ENCODE measurements around the gene SCAMP1.
"Not testable (repeated sequence)": the region's sequence is repeated elsewhere in the genome, so short reads cannot be mapped to it uniquely, and the experiment has no call there.

Gene SCAMP1

DNA sequence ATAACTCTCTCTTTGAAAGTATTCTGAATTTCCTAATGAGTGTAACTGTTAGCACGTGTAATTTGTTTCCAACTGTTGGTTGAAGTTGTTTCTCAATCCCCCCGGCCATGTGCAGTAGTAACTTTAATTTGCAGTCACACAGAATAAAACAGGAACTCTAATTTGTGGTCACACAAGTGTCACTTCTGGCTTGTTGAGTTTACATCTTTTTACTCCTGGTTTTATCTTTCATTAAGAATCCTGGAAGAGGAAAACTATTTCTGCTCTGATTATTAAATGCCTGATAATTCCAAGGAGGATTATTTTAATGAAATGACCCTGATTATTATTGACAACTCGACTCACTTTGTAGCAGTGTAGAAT is 1.2 kb downstream of the SCAMP1 start:
- peak; percentile 89 for DNase-seq

DNA sequence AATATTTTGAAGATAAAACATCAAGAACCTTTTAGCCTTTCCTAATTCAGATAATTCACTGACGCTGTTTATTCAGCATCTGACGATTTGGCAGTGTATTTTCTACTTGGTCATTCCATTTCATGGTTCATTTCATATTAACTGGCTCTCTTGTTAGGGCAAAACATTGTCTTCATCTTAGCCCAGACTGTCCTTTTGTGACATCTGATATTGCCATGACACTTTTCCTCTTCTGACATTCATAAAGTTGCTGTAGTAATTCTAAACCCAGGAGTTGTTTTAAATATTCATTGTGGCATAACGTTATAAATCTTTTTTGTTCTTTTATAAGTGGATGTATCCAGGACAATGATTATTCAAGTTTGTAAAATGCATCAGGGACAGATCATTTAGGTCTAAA is 1.8 kb downstream of the SCAMP1 start:
- DNase-seq, result no peak

DNA sequence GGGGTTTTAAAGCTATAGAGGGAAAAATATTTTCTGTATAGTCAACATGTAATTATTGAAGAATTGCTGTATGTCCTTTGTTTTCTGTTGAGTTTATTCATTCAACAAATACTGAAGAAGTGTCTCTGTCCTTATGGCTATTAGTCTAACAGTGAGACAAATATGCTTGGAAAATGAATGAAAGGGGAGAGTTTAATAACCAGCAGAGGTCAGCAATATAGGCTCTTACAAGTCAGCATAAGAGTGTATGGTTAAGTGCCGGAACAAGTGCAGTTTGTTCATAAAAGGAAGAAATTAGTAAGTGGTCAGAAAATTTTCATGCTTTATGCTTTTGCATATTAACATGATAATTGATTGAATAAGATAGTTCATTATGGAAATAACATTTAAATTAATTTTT is 3.6 kb downstream of the SCAMP1 start:
- DNase-seq, result no peak

DNA sequence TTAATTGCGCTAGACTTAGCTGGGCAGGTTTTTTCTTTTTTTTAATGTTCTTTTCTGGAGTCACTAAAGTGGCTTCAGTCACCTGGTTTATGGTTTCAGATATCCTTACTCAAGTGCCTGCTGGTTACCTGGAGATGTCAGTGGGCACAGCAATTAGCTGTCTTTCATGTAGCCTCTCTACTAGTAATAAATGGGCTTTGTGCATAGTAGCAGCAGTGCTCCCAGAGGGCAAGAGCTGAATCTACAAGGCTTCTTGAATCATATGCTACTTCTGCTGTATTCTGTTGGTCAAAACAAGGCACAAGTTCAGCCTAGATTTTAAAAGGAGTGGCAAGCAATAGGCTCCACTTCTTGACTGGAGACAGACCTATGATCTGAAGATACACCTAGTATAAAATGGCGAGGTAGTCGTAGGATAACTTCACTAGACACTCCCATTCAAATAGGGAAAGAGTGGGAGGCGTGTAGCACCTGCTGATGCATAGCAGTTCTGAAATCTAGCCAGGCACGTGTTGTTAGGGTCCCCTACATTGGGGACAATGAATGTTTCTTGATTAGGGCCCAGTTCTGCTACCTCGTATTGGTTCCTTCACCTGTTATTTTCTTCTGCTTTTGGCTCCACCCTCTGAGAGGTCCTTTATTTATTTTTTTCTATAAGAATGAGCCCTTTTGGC is 7.0 kb downstream of the SCAMP1 start:
- no peak for DNase-seq

DNA sequence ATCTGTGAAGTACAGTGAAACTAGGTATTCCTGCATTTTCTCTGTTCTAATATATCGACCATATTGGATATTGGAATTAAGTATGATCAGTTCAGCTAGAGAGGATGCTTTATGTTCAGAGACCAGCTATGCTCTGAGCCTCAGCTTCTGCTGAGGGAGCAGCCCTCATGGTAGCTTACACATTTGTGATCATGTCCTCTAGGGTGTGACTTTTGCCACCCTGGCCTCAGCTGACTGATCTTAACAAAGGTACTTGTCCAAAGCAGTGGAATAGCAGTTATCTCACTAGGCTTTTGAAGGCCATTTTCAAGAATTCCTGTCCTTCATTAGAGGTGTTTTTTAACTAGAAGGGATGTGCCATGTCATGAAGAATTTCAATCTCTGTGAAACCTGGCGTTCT is 9.3 kb downstream of the SCAMP1 start:
- DNase-seq, result no peak

DNA sequence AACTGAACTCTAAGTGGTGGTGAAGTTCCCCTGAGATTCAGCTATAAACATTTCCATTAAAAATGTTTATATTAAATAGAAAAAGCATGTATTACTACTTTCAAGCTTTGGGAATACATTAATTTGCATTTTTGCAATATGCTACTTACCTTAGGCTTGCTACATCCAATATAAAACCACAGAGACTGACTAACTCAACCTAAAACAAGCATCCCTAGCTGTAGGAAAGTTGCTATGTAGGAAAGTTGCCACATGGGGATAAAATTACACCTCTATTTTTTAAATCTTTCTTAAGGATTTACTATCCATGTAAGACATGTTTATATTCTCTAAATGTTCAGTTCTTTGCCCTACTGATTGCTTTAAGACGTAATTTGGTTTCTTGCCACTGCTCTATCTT is 12.8 kb downstream of the SCAMP1 start:
- DNase-seq, result no peak

DNA sequence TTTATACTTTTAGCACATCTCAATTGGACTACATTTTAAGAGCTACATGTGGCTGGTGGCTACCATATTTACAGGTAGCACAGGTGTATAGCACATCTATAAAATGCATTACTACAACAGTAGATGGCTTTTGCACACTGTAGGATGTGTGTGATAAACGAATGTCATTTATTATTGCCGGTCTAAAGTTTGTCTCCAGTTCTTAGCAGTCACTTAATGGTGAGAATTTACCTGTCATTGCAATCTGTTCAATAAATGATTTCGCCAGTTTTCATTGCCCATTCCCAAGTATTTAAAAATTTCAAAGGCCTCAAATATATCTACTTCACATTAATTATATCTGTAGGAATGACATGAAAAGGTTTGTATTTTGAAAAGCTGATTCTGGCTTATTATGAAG is 15.9 kb downstream of the SCAMP1 start:
- DNase-seq, result no peak

DNA sequence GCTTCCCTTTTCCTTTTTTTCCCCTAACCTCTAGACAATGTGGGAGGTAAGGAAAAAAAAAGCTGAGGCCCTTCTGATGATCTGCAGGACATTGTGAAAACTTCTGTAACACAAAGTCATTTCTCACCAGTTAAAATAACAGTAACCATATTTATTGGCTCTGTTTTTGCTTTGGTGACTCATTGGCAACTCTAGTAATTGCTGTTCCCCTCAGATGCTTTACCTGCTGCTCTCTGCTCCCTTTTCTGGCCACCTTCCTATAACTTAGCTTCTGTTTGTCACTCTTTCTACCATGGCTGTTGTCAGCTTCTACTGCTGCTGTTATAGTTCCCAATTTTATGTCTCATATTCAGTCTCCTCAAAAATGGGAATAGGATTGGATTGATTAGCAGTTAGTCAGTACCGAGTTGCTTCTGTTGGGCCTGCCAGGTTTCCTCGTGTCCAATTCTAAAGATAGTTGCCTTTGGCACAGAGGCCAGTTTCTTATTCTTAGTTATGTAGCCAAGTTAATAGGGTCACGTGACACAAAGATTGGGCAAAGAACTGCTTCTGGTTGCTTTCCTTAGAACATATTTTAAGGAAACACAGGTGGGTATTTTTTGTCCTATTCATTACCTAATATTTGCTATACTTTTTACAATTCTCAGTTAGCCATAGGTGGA is 16.8 kb downstream of the SCAMP1 start:
- DNase-seq, result no peak

DNA sequence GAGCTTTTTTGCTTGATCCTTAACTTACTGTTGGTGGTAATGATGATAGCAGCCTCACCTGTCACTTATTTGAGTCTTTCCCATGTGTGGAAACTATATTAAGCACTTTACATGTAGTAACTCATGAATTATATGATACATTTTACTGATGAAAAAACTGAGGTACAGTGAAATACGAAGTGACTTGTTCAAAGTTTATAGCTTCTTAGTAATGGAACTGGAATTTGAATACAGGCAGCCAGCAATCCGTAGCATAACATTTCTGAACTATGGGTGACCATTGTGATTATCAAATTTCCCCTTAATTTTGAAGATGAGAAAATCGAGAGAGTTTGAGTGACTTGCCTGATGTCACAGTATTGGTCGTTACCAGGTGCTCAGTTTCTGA is 17.3 kb downstream of the SCAMP1 start:
- no peak for DNase-seq

DNA sequence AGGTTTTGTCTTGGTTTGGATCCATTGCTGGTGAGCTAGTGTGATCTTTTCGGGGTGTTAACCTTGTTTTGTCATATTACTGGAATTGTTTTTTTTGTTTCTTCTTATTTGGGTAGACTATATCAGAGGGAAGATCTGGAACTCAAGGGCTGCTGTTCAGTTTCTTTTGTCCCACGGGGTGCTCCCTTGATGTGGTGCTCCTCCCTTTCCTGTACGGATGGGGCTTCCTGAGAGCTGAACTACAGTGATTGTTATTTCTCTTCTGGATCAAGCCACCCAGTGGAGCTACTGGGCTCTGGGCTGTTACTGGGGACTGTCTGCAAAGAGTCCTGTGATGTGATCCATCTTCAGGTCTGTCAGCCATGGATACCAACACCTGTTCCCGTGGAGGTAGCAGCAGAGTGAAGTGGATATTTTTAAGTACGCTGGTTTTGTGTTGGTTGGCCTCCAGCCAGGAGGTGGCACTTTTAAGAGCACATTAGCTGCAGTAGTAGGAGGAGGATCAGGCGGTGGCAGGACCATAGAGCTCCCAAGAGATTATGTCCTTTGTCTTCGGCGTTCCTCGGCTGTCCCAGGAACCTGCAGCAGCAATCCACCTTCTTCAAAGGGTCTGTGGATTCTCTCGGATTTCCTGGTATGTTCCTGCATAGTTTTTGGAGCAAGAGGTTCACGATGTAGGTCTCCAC is 27.2 kb downstream of the SCAMP1 start:
- no peak for DNase-seq

DNA sequence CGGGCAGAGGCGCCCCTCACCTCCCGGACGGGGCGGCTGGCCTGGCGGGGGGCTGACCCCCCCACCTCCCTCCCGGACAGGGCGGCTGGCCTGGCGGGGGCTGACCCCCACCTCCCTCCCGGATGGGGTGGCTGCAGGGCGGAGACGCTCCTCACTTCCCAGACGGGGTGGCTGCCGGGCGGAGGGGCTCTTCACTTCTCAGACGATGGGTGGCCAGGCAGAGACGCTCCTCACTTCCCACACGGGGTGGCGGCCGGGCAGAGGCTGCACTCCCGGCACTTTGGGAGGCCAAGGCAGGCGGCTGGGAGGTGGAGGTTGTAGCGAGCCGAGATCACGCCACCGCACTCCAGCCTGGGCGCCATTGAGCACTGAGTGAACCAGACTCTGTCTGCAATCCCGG is 30.9 kb downstream of the SCAMP1 start:
- DNase-seq, result not testable (repeated sequence)

DNA sequence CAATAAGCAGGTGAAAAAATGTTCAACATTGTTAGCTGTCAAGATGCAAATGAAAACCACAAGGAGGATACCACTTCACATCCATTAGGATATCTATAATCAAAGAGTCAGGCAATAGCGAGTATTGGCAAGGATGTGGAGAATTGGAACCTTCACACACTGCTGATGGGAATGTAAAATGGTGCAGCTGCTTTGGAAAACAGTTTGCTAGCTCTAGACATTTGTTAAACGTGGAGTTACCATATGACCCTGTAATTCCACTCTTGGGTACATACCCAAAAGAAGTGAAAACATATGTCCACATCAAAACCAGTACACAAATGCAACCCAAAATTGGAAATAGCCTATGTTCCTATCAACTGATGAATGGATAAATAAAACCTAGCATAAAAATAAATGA is 37.4 kb downstream of the SCAMP1 start:
- DNase-seq, result no peak

DNA sequence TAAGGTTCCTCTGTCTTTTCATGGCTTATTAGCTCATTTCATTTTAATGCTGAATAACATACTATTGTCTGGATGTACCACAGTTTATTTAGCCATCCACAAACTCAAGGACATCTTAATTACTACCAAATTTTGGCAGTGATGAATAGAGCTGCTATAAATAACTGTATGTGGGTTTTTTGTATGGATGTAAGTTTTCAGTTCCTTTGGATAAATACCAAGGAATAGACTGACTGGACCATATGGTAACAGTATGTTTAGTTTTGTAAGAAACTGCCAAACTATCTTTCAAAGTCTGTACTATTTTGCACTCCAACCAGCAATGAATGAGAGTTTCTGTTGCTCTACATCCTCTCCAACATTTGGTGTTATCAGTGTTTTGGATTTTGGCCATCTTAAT is 38.7 kb downstream of the SCAMP1 start:
- DNase-seq, result no peak

DNA sequence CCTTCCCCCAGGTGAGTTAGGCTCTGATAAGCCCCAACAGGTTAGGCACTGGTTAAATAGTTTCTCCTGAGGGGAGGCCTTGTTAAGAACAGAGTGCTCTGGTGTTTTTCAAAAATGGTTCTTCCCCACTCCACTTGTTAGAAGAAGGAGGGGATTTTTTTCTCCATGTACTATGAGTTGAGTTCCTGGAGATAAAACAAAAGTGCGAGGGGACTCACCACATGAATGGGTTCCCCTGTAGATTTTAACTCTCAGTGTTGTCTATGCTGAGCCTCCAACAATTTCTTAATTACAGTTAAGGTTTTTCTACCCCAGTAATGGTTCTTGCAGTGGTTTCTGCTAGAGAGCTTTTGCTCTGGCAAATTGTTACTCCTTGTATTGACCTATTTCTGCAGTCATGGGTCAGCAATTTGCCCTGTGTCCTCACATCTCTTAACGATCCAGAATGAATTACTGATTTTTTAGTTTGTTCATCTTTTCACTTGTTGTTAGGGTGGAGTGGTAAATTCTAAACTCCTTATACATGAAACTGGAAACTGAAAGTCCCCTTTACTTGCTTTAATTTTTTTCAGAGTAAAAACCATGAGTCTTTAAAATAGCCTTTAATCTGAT is 44.4 kb downstream of the SCAMP1 start:
- no peak for DNase-seq

DNA sequence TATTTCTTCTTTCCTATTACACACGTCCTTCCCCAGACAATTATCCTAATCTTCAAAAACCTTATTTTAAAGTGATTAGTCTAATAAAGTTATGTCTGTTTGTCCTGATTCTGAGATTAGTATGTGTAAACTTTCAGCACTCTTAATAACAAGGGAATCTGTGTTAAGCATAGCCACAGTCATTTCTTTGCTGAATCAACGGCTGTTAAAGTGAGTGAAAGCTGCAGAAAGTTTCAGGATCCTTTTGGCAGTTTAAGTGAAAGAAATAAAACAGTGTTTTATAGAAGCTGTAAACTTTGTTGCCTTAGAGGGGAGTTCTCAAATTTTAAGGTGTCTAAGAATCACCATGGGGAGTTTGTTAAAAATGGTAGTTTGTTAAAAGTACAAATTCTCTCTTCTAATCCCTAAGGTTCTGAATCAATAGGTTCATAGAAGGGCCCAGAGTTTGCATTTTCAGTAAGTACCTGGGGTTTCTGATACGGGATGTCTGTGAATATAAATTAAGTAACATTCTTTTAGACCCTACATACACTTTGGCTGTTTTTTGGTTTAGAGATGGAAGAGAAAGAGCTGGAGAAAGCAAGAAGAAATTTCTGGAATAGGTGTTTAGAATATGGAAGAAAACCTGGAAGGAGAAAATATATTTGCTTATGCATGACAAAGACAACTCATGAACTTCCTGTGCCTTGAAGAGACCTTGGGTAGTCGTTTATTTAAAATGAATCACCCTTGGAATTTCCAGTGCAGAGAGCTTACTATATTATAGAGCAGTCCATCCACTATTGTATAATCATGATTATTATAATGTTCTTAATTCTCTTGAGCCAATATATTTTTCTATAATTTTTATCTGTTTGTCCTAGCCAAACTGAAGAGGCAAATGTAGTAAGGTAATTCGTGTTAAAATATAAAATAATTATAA is 45.7 kb downstream of the SCAMP1 start:
- no peak for DNase-seq

DNA sequence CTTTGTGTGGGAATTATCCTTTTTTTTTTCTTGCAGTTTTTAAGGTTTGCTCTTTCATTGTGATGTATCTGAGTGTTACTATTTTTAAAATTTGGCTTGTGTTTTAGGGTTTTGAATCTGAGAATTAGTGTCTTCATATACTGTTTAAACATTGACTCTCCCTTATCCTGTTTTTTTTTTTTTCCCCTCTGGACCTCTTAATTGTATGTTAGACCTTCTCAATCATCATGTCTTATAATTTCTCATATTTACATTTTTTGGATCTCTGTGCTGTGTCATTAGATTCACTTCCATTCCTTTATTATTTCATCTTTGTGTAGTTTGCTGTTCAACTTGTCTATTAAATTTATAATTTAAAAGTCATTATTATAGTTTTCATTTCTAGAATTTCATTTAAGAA is 47.0 kb downstream of the SCAMP1 start:
- DNase-seq, result no peak

DNA sequence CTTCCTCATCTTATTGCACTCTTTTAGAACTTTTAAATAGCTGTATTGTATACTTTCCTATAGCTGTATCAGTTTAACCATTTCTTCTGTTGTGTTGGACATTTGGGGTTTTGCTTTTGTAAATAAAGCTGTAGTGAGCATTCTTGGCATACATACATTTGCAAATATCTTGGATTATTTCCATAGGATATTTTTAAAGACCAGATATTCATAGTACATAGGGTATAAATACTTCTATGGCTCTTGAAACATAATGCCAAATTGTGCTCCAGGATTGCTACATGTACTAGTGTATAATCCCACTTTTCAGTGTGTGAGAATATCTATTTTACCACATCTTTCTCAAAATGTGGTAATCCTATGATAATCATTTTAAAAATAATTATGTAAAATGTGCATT is 51.2 kb downstream of the SCAMP1 start:
- no peak for DNase-seq

DNA sequence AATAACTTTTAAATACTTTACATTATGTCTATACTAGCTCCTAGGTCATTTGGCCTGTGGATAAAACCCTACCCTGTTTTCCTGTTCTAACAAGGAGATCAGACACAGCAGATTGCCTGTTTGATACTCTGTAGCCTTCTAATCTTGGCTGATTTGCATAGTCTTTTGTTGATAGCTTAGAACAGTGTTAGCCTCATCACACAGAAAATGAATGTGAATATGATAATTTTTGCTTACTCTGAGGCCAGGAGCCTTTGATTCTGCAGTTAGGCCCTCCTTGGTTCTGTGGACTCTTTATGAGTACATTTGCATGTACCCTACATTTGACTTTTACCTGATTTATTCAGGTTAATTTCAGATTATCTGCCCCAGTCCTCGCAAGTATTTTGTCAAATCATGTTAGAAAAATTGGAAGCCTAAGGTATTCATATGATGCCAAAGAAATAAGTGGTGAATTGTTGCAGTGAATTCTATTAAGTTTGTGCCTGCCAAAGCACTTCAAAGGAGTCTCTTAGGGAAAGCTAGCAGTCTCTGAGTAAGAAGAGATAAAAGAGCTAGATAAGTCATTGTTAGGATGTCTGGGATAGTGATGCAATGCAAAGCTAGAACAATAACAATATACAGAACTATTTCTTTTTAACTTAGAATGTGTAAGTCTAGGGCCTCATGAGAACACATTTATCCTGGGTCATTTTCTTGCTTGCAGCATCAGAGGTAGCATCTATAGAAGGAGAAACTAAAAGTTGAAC is 56.4 kb downstream of the SCAMP1 start:
- DNase-seq, result no peak

DNA sequence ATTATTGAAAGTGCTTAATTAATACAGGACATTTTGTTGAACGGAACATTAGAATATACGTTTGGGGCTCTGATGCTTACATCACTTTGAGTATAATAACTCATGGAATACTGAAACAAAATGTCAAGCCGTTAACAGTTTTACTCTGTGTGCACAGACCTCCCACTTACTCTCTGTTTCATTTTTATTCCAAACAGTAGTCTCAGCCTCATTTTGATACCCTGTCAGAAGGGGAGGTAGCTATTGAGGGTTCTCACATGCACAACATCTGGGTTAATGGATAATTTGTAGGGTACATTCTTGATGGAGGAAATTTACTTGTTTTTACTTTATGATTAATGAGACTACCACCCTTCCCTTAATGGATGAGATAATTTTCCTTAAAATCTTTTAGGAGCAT is 59.0 kb downstream of the SCAMP1 start:
- DNase-seq, result no peak

DNA sequence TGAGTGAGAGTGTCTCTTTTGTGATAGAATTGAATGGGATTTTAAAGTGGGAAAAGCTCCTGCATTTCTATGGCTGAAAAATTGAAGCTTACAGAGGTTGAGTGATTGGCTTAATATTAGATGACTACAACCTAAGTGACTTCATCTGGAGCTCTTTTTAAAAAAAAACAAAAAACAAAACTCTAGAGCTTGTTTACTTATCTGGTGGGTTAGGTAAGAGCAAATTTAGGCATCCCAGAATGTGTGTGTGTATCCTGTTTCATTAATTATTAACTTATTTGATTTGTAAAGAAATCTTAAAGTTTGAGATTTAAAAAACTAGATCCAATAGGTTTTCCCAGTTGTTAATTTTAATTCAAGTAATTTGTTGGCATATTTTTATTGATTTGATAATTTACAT is 60.1 kb downstream of the SCAMP1 start:
- no peak for DNase-seq

DNA sequence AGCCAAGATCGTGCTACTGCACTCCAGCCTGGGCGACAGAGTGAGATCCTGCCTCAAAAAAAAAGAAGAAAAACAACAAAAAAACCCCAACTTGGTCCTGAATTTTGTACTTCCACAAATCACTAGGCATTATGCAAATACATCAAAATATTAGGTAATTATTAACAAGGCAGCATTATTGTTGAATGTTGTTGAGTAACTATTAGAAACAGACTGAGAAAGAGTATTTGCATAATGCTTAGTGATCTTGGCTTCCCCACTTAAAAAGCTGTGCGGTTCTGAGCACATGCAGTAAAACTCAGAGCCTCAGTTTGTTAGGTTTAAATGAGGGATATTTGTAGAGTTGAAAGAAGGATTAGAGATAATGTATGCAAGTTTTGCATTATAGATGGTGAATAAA is 64.2 kb downstream of the SCAMP1 start:
- no peak for DNase-seq

DNA sequence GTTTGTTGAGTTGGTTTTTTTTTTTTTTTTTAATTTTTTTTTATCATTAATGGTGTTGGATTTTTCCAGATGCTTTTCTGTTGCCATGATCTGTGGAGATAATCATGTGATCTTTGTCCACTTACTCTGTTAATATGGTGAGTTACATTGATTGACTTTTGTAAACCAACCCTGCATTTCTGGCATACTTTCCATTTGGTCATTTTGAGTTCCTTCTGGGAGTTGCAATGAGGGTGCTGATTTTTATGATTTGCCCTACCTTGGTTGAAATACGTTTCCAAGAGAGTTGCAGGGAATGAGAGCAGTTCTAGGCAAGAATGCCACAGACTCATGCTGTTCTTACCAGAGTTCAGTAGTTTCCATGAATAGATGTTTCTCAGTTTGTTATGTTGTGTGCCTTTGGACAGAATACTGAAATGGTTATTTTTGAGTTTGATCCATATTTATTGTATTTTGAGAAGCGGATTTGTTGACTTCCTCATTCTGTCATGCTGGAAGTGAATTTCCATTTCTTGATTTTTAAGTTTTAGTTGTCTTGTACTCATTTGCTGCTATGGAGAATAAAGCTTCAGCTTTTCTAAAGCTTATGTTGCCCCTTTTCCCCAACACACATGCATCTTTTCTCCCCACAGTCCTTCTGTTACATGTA is 69.0 kb downstream of the SCAMP1 start:
- no peak for DNase-seq

All from MV-4-11 (cell line).